ENCODE measurements around the gene FBXO33.

DNA sequence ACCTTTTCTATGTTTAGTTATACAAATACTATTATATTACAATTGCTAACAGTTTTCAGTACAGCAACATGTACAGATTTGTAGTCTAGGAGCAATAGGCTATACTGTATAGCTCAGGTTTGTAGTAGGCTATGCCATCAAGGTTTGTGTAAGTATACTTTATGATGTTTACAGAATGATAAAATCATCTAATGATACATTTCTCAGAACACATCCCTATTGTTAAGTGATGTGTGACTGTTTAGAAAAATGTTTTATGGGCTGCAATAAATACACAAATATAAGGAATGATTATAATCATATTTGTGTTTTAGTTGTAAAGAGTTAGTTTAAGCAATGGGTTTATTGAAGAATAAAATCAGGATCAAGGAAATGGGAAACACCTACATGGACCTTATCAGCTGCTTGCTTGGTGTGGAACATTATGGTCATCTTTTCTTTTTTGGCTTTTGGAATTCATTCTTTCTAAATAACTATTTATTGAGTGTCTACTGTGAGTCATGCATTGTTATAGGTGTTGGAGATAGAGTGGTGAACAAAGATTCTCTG, 24.5 kb upstream of the FBXO33 start:
- TF ChIP-seq, protein P1, sequence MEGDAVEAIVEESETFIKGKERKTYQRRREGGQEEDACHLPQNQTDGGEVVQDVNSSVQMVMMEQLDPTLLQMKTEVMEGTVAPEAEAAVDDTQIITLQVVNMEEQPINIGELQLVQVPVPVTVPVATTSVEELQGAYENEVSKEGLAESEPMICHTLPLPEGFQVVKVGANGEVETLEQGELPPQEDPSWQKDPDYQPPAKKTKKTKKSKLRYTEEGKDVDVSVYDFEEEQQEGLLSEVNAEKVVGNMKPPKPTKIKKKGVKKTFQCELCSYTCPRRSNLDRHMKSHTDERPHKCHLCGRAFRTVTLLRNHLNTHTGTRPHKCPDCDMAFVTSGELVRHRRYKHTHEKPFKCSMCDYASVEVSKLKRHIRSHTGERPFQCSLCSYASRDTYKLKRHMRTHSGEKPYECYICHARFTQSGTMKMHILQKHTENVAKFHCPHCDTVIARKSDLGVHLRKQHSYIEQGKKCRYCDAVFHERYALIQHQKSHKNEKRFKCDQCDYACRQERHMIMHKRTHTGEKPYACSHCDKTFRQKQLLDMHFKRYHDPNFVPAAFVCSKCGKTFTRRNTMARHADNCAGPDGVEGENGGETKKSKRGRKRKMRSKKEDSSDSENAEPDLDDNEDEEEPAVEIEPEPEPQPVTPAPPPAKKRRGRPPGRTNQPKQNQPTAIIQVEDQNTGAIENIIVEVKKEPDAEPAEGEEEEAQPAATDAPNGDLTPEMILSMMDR (conservative IDR thresholded peaks at IDR 0.05; ENCODE audit: low read depth, low read length) = no peak
- TF ChIP-seq EZH2 (IDR thresholded peaks at IDR 0.05; ENCODE audit: low read length, unreplicated experiment) = no peak
- TF ChIP-seq EZH2phosphoT487 (IDR thresholded peaks at IDR 0.05; ENCODE audit: borderline replicate concordance, low read length) = no peak

Measured in PC-3 (cell line).